Prostate gland (tissue), 2 donors: ENCODE measurements around the gene EFCAB3.

Experiments used
- POLR2A ChIP-seq: fragments of 450-650 bp; IDR thresholded peaks from one replicate; pipeline ENCODE4 v1.6.1; 2016; ENCODE audit warnings: antibody characterized with exemption, mild to moderate bottlenecking
- POLR2AphosphoS5 ChIP-seq: sonication (generic); formaldehyde crosslinking; IDR thresholded peaks from one replicate; pipeline ENCODE4 v1.6.1; 2017; ENCODE audit warnings: antibody characterized with exemption
- TF ChIP-seq, protein P1 (sequence below), 4 experiments: fragments of 200-600 bp in 2 of 4; fragments of 450-650 bp in 2 of 4; sonication (generic) in 2 of 4; IDR thresholded peaks; 1 replicate in 3 of 4; 2 replicates in 1 of 4; pipeline ENCODE4 v1.5.1; 2016 to 2019; ENCODE audit warnings: antibody characterized with exemption in 4 of 4, mild to moderate bottlenecking in 2 of 4, moderate library complexity in 2 of 4

DNA sequence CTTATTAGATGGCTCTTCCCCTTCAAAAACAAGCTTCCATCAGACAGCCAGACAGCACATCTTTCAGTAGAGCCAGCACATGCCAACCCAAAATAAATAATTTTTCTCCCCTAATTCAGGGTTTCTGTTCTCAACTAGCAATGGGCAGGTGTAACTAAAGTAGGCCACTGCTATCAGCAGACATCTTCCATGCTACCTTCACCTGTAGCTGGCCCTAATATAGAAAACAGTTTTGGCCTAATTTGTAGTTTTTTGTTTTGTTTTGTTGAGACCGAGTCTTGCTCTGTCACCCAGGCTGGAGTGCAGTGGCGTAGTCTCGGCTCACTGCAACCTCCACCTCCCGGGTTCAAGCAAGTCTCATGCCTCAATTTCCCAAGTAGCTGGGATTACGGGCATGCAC lies 29.2 kb upstream of the EFCAB3 start:
- TF ChIP-seq POLR2A (no peak), POLR2AphosphoS5 (no peak)
- TF ChIP-seq, protein P1, sequence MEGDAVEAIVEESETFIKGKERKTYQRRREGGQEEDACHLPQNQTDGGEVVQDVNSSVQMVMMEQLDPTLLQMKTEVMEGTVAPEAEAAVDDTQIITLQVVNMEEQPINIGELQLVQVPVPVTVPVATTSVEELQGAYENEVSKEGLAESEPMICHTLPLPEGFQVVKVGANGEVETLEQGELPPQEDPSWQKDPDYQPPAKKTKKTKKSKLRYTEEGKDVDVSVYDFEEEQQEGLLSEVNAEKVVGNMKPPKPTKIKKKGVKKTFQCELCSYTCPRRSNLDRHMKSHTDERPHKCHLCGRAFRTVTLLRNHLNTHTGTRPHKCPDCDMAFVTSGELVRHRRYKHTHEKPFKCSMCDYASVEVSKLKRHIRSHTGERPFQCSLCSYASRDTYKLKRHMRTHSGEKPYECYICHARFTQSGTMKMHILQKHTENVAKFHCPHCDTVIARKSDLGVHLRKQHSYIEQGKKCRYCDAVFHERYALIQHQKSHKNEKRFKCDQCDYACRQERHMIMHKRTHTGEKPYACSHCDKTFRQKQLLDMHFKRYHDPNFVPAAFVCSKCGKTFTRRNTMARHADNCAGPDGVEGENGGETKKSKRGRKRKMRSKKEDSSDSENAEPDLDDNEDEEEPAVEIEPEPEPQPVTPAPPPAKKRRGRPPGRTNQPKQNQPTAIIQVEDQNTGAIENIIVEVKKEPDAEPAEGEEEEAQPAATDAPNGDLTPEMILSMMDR (IDR thresholded peaks at IDR 0.05), result no peak
